Spleen (tissue), 7 donors: Measurements from ENCODE around the gene BAHCC1.

ENCODE experiments used
- CTCF ChIP-seq, 11 experiments: fragments of 200-600 bp in 7 of 11; fragments of 450-650 bp in 4 of 11; sonication (generic) in 4 of 11; IDR thresholded peaks in 8 of 11; conservative IDR thresholded peaks in 3 of 11; 1 replicate in 7 of 11; 2 replicates in 4 of 11; pipeline versions ENCODE4 v1.4.0 to v1.8.0; 2016 to 2021; ENCODE audit warnings: antibody characterized with exemption in 11 of 11, inconsistent platforms in 4 of 11, mild to moderate bottlenecking in 1 of 11
- POLR2A ChIP-seq, 3 donors: fragments of 450-650 bp; IDR thresholded peaks; one replicate each; pipeline ENCODE4 v1.5.1; 2017; ENCODE audit warnings: antibody characterized with exemption in 3 of 3, mild to moderate bottlenecking in 1 of 3
- POLR2AphosphoS5 ChIP-seq, 3 donors: sonication (generic); formaldehyde crosslinking; IDR thresholded peaks; one replicate each; pipeline ENCODE4 v1.5.1; 2017; ENCODE audit warnings: antibody characterized with exemption in 3 of 3
- donor health status: DM: no; HTN: no; CAD: no; lungs with moderate emphysema.
- donor health status: DM: no; HTN: no; CAD: no.
- donor health status: DM: no; HTN: no; CAD: no.

GRCh38 chr17:81486199-81486810, 91.0 kb downstream of the BAHCC1 start:
- no peak for TF ChIP-seq POLR2A (IDR thresholded peaks at IDR 0.05)
- TF ChIP-seq CTCF (IDR thresholded peaks at IDR 0.05 in 8 of 11, conservative IDR thresholded peaks at IDR 0.05 in 3 of 11), result no peak
- TF ChIP-seq POLR2AphosphoS5 (IDR thresholded peaks at IDR 0.05), result no peak
